Activated gamma-delta T cell treated with Interleukin-2 at 50 U/mL for 16 hours (primary cell): ENCODE results near the gene PRKCZ.
A peak's percentile ranks its signal among the peaks of the same experiment; 100 is the strongest.

Experiments used
- DNase-seq: peaks from one replicate; pipeline ENCODE4 v3.0.0-alpha.2; 2020

PRKCZ gene

GRCh38 chr1:2213576-2214505, 163.6 kb downstream of the PRKCZ start:
- DNase-seq, result no peak

- no peak for DNase-seq
Observed at GRCh38 chr1:2214541-2215241, 164.5 kb downstream of the PRKCZ start.

GRCh38 chr1:2215329-2215728, 165.1 kb downstream of the PRKCZ start:
- no peak for DNase-seq

GRCh38 chr1:2215909-2216766, 165.9 kb downstream of the PRKCZ start:
- DNase-seq, result no peak

- DNase-seq, result no peak
Observed at GRCh38 chr1:2216767-2217058, 166.5 kb downstream of the PRKCZ start.

GRCh38 chr1:2221271-2221670, 171.1 kb downstream of the PRKCZ start:
- DNase-seq, result no peak

- no peak for DNase-seq
Observed at GRCh38 chr1:2224170-2224584, 174.0 kb downstream of the PRKCZ start.

GRCh38 chr1:2224631-2225428, 174.6 kb downstream of the PRKCZ start:
- no peak for DNase-seq

- no peak for DNase-seq
Observed at GRCh38 chr1:2226525-2227345, 176.5 kb downstream of the PRKCZ start.

- peak; percentile 92 for DNase-seq
Observed at GRCh38 chr1:2227346-2228156, 177.3 kb downstream of the PRKCZ start.

- DNase-seq, result no peak
Observed at GRCh38 chr1:2228157-2228594, 178.0 kb downstream of the PRKCZ start, which contains the start of gene SKI. SKI (plus strand) TSS chr1:2228319; CDS start chr1:2228767, 448 bp downstream.

GRCh38 chr1:2228694-2229036, 178.5 kb downstream of the PRKCZ start:
- no peak for DNase-seq

- peak; percentile 55 for DNase-seq
Observed at GRCh38 chr1:2229037-2229864, 179.0 kb downstream of the PRKCZ start.

- DNase-seq, result no peak
Observed at GRCh38 chr1:2229911-2230731, 179.9 kb downstream of the PRKCZ start.

GRCh38 chr1:2230781-2231531, 180.7 kb downstream of the PRKCZ start:
- DNase-seq, result peak; percentile 69

- DNase-seq, result peak; percentile 63
Observed at GRCh38 chr1:2231532-2232254, 181.5 kb downstream of the PRKCZ start.

- DNase-seq, result no peak
Observed at GRCh38 chr1:2232255-2232915, 182.2 kb downstream of the PRKCZ start.
